ENCODE results near the gene NUTF2. TPM values are rescaled to one million over a fixed set of nuclear protein-coding genes. Genes with fewer than 3 reads are reported as not detected.

NUTF2 gene
- total RNA-seq, 1 experiment from 2014 or later, result 145 TPM

GRCh38 chr16:67803894-67804293, 42.8 kb upstream of the NUTF2 start:
- H3K79me2 ChIP-seq (ENCODE audit: insufficient read depth, low read length), result peaks cover 46% of the 10 kb centered on the region
- no peaks in the 10 kb centered on the region for H3K9me2 ChIP-seq (ENCODE audit: insufficient read depth)
- ATAC-seq (no peak), DNase-seq (ENCODE audit: low read depth, low spot score) (no peak)
- peak overlapping the region; percentile 7; the same call in 1 of the 2 replicates for H3K27ac ChIP-seq (ENCODE audit: low read depth, low read length)
- H3K9ac ChIP-seq (ENCODE audit: low read length), result no peak overlapping the region
- TF ChIP-seq EZH2phosphoT487 (IDR thresholded peaks at IDR 0.05; ENCODE audit: borderline replicate concordance), result no peak
- TF ChIP-seq JUND (IDR thresholded peaks at IDR 0.05), result no peak
- no peak for TF ChIP-seq RAD21 (IDR thresholded peaks at IDR 0.05; ENCODE audit: low read depth)
- TF ChIP-seq POLR2AphosphoS5 (IDR thresholded peaks at IDR 0.05; ENCODE audit: low read depth, low read length), result no peak
- TF ChIP-seq CEBPB (IDR thresholded peaks at IDR 0.05; ENCODE audit: low read depth), result no peak
- TF ChIP-seq, protein P1, sequence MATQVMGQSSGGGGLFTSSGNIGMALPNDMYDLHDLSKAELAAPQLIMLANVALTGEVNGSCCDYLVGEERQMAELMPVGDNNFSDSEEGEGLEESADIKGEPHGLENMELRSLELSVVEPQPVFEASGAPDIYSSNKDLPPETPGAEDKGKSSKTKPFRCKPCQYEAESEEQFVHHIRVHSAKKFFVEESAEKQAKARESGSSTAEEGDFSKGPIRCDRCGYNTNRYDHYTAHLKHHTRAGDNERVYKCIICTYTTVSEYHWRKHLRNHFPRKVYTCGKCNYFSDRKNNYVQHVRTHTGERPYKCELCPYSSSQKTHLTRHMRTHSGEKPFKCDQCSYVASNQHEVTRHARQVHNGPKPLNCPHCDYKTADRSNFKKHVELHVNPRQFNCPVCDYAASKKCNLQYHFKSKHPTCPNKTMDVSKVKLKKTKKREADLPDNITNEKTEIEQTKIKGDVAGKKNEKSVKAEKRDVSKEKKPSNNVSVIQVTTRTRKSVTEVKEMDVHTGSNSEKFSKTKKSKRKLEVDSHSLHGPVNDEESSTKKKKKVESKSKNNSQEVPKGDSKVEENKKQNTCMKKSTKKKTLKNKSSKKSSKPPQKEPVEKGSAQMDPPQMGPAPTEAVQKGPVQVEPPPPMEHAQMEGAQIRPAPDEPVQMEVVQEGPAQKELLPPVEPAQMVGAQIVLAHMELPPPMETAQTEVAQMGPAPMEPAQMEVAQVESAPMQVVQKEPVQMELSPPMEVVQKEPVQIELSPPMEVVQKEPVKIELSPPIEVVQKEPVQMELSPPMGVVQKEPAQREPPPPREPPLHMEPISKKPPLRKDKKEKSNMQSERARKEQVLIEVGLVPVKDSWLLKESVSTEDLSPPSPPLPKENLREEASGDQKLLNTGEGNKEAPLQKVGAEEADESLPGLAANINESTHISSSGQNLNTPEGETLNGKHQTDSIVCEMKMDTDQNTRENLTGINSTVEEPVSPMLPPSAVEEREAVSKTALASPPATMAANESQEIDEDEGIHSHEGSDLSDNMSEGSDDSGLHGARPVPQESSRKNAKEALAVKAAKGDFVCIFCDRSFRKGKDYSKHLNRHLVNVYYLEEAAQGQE (IDR thresholded peaks at IDR 0.05; ENCODE audit: low read depth), result no peak
- no peak for TF ChIP-seq MAX (IDR thresholded peaks at IDR 0.05)
- no peak for TF ChIP-seq CBX3 (IDR thresholded peaks at IDR 0.05; ENCODE audit: low read depth)
- no peak for TF ChIP-seq ELF1 (IDR thresholded peaks at IDR 0.05; ENCODE audit: borderline replicate concordance, low read depth)
- TF ChIP-seq SIN3A (IDR thresholded peaks at IDR 0.05; ENCODE audit: low read depth), result no peak
- TF ChIP-seq SP1 (IDR thresholded peaks at IDR 0.05; ENCODE audit: low read depth), result no peak
- TF ChIP-seq, protein P2, sequence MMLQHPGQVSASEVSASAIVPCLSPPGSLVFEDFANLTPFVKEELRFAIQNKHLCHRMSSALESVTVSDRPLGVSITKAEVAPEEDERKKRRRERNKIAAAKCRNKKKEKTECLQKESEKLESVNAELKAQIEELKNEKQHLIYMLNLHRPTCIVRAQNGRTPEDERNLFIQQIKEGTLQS (IDR thresholded peaks at IDR 0.05), result no peak
- H3K4me1 ChIP-seq (ENCODE audit: control insufficient read depth in 1 of 2, insufficient read depth in 2 of 2, low read length in 2 of 2), result peaks cover 12 to 31% of the 10 kb centered on the region in 2 experiments
- H4K20me1 ChIP-seq (ENCODE audit: insufficient read depth), result no peaks in the 10 kb centered on the region
- ChIA-PET CTCF (interaction anchor here (0.7 kb wide), 1 partner anchor 33 kb away, joined by 4 read pairs; no protein-coding TSS in a partner anchor), RAD21 (ENCODE audit: low non-redundant PET in 1 of 2, low total read pairs in 2 of 2, uncharacterized antibody in 2 of 2, unreplicated experiment in 2 of 2) (no interaction called here), POLR2A (no interaction called here)
- no peak overlapping the region for H3K4me2 ChIP-seq (ENCODE audit: low read length)
- no TSS peak for BruUV-seq (replicated peaks)
- peaks cover 5 to 6% of the 10 kb centered on the region in 2 experiments; a peak in 2 of 4 replicates for H3K36me3 ChIP-seq (ENCODE audit: control insufficient read depth in 1 of 2, insufficient read depth in 2 of 2, low read length in 2 of 2)
- intact Hi-C loops (cut with micrococcal nuclease), result loop anchor here (10.0 kb wide), 1 partner anchor 279 kb away; the partner anchor contains the start of gene RIPOR1
- no peaks in the 10 kb centered on the region for H3K27me3 ChIP-seq (ENCODE audit: insufficient read depth, low read length)
- H2AFZ ChIP-seq (ENCODE audit: low read depth, low read length, poor library complexity, severe bottlenecking), result no peak overlapping the region
- no peaks in the 10 kb centered on the region for H3K9me3 ChIP-seq (ENCODE audit: control insufficient read depth in 1 of 2, insufficient read depth in 1 of 2, low read depth in 1 of 2, low read length in 2 of 2)
- no peak overlapping the region for H3K4me3 ChIP-seq (replicated peaks in 1 of 2; ENCODE audit: low read depth in 1 of 2, low read length in 2 of 2)
